ENCODE results near the gene LCLAT1.

LCLAT1 gene

DNA sequence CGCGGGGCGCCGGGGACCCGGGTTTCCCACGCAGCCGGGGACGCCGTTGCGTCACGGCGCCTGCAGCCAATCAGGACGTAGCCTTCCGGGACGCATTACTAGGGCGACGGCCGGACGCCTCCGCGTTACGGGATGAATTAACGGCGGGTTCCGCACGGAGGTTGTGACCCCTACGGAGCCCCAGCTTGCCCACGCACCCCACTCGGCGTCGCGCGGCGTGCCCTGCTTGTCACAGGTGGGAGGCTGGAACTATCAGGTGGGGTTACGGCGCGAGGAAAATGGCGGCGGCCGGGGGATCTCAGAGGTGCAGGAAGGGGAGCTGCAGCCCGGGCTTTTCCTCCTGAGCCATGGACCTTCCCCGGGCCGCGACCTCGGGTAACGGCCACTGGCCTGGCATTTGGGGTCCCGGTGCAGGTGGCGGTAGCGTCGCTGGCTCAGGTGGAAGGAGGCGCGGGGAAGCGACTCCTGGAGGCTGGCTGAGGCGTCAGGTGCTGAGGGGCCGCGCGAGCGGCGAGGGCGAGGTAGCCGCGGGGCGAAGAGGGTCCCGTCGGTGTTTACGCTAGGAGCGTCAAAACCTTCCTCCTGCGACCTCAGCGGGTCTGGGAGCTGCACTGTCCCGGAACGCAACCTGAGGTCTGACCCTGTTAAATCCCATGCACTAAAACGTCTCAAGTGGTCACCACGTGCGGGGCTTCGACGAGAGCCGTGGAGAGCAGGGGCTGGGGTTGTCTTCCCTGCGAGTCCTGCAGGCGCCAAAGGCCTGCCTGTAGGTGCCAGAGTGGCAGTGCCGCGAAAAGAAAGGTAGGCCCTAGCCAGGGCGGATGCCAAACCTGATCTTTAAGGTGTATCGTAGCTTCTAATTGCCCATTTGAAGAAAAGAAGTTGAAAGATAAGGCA is at the start of gene LCLAT1:
Gene LCLAT1, plus strand, starts transcription at position 98 of the 897 bp plus-strand sequence. CDS start 78,345 bp downstream, outside the sequence.
- DNase-seq, result peak; percentile 80 to 82

DNA sequence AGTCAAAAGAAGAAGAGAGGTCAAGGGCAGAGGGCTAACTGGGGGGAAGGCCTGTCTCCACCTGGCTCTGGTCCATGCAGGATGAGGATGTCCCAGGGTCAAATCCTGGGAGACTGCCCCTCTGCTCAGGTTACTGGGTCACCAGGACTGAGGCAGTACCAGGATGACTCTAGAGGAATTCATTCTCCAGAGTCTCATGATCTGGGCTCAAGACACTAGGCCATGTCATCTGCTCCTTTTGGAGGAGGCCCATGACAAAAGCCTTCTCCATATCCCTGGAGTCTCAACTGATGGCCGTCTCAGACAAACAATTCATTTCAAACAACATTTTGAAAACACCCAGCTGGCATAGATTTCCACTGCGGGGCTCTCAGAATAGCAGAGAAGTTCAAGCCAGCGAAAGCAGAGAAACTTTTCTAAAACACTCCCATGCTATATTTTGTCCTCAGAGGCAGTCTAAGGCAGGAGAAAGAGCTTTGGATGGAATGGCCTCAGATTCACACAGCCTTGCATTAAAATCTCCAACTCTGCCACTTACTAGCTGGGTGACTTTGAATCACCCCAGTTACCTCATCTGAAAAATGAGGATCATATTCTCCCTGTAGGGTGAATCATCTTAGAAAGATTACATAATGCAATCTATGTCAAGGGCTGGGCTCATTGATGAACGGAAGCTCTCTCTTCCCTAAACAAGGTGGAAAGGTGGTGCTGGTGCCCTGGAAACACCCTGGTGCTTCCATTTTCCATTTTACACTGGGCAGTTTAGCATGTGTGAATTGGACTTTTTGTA is 48.8 kb upstream of the LCLAT1 start:
- DNase-seq, result no peak

DNA sequence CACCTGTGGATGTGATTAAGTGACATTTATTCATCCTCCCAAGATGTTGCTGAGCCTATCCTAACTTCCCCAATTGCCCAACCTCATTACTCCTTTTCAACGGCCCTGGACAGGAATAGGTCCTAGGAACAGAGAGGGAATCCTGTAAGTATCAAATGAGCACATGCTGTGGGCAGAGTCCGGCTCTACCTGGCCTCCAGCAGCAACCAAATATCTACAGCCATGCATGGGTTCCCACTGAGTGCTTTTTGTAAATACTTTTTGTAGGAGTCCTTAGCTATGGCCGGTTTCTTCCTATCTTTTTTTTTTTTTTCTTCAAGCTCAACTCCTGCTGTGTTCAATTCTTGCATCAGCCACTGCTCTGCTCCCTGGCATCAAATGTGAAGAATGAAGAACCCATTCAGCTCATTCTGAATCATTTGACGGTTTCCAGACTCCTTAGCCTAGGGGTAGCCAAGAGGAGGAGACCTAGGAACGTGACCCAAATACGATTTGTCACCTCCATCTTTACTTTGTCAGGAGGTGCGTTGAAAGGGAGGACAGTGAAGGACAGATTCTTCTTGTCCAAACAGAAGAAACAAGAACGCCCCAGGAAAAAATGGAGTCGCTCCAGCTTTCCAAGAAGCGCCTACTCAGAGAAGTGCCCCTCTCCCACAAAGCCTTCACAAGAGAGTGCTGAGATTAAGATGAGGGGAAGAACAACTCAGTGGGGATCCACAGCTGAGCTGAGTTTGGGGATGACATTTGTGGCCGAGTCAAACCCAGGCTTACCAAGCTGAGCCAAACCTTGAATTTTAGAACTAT is 46.7 kb upstream of the LCLAT1 start:
- no peak for DNase-seq

DNA sequence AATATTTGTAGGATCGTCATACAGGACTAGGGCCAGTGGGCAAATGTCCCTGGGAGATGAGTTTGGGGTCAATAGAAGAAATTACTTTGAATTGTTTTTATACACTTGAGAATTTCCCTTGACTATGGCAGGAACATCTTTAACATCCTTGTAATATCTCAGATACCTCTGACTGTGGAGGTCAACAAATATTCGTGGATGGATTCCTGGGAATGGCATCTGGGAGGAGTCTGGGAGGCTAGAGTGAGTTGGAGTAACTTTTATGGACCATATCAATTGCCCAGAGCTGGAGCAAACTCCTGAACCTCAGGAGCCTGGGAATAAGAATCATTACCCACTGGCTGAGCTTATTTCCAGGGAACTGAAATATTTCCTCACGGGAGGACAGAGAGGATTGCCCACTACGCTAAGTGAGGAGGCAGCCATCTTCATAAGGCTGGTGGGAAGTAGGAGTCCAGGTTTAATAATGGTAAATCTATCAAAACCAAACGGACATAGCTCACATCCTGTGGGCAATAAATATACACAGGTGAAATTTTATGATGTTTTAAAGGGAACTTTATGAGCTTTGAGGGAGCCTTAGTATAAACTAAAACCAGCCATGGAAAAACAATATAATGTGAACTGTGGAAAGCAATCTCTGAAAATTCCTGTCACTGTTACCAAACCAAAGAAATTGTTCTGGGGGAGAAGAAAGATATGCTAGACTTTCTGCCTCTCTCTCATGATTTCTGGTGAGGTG is 44.4 kb upstream of the LCLAT1 start:
- DNase-seq, result no peak

DNA sequence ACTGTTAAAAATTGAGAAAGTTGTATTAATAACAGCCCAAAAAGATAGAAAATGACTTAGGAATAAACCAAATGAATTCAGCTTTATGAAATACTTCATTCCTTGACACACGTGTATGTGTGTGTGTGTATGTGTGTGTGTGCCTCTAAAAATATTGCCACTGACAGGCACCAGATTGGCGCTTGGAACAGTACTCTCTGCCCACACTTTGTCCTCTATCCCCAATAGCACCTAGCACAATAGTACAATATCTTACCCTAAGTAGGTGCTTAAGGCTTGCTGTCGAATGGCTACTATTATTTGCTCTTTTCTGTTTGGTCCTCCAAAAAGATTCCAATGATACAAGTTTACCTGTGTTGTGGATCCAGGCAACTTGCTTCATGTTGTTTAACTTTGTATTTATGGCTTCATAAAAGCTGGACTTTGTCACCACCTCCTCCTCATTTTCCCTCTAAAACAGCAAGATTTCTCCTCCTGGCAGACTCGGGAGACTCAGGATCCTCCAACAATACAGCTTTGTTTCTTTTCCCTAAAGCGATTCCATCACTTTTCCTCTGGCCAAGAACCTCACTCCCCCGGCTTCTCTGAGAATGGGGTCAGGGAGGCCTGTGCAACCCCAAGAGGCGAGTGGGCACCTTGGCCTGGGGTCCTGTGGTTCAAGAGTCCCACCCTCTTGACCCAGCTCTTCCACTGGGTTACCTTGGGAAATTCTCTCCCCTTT is 43.3 kb upstream of the LCLAT1 start:
- no peak for DNase-seq

DNA sequence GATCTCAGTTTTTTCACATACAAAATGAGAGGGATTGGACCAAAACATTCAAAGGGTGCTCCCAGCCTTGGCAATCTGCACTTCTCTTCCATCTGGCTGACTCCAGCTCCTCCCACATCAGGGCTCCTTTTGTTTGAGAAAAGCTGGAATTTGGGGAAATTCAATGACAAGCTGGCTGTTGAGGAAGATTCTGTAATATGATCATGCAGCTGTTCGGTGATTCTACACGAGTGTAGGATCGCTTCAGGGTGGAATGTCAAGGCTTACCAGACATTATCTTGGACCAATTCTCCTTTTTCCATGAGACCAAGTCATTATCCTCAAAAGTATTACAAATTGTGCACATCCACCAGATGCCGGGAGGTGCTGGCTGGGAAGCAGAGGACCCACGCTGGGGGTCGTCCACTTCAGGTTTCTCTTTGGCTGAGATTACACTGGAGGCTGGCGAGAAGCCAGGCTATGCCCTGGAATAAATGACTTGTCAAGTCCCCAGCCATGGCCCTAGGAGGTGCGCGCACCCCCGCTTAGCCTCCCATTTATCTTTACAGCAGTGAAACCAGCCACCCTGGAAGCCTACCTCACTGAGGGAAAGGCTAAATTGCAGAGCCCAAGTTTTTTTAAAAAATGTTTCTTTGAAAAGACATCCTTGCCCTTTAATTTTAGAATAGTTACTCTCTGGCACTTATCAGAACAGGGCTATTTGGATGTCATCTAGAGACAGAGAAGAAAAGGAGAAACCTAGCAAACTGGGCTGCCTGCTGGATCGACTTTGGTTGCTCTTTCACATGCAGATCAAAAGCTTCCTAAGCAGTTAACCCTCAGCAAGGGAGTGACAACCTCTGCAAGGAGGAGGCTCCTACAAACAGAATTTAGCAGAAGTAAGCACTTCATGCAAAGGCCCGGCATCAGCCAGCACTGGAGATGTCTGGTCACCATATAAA is 42.5 kb upstream of the LCLAT1 start:
- no peak for DNase-seq

DNA sequence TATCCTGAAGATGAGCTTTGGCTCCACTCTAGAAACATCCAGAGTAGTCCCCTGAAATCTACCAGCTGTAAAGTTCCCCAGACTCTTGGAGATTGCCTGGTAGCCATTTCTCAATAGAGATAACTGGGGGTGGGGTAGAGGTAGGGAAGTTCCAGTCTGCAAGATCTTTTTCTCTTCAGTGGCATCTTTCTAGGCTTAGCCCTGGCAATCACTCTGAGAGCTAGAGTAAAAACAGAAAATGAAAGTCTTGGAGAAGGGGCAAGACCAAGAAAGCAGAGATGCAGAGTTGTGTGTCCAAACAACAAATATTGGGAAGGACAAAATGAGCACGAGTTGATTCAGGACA is 41.8 kb upstream of the LCLAT1 start:
- DNase-seq, result no peak

DNA sequence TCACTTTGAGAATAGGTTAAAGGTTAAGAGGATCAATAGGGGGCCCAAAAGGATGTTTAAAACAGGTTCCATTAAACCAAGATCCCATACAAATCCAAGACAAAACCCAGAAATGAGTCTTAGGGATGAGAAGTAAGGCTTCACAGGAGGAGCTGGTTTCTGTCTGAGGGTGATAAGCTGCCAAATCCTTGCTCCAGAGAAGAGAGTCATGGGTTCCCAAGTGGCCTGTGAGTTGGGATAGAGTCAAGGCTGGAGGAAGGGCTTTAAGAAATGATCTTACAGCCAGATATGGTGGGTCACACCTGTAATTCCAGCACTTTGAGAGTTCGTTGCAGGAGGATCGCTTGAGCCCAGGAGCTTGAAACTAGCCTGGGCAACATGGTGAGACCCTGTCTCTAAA is 40.2 kb upstream of the LCLAT1 start:
- no peak for DNase-seq

DNA sequence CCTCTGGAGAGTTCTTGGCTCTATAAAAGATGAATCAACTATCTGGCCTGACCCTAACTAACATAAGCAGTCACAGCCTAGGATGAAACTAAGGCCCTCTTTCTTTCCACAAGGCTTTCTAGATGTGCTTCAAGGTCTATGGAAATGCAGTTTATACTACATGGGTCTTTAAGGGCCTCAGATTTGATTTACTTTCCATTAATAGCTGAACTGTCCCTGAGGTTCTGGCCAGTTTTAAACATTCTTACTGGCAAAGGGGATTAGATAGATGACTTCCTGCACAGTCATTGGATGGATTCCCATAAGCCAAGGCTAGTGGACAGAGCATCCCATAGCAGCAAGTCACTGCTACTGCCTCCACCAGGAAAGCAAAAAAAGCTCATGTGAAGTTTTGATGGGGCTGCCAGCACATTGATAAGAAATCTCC is 38.1 kb upstream of the LCLAT1 start:
- DNase-seq, result no peak

DNA sequence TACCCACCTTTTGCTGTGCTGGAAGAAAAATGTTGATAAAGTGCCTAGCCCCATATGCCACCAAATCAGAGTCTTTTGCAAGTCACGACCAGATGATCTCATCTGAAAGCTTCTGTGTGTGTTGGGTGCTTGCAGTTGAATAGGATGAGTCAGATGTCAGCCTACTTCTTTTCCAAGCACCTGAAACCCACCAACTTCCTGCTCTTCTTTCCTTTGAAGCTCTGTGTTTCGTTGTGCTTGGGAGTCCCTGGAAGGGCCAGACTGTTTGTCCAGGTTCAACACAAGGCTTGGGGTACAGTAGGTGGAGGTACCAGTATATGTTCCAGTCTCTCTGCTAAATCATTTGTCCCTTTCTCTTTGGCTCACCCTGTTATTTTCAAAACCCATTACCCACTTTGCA is 36.8 kb upstream of the LCLAT1 start:
- DNase-seq, result no peak

DNA sequence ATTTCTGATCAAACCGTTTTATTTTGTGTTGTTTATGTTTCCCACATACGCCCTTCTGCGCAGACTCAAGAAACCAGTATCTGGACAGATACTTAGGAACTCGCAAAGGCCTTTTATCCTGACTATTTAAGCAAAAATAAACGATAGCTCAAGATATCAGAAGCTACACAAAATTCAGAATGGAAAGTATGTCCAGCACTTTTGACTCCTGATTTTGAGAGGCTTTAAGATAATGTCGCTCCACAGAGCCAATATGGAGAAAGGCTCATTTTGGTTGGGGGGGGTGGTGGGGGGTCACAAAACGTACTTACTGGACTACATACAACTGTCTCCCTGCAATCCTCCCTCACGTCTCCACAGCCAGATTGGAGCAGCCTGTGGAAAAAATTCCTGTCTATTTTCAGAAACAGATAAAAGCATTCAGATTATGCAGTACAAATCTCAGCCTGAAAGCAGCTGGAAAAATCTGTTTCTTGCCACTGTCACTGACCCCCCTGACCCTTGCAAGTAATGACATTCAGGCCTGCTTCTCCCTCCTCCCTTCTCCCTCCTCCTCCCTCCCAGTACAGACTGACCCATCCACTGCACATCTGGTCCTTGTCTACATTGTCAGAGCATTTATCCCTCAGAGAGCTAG is 34.9 kb upstream of the LCLAT1 start:
- no peak for DNase-seq

DNA sequence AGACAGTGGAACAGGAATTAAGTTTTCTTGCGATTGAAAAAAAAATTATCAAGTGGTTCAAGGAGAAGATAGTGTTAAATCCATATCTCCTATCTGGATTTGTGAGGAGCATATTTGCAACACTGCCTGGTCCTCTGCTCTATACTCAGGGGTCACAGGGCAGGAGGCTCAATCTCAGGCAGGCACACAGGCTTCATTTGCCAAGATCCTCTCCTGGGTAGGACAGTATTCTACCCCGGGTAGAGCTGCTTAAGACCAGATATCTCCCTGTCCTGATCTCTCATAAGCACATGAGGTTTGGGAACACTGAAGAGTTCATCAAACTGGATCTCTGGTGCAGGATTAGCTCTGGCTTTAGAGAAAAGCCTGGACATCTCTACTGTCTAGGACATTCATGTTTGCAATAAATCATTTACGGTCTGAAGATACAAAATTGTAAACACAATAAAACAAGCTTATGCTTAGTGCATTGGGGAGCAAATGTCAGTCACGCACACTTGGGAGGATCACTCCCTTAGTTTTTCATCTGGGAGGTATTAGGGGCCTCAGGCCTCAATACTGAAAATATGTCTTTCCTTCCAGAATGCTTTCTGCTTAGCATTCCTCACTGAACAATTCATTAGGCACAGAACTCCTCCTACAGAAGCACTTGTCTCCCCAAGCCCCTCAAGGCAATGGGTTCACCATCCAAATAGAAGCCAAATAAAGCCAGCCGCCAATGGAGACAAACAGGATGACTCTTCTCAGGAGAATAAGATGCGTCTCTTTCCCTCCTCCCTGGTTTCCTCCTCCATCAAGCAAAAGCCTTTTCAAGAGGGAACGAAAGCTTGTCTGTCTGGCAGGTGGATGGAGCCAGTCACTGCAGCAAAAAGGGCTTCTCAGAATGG is 34.1 kb upstream of the LCLAT1 start:
- no peak for DNase-seq

DNA sequence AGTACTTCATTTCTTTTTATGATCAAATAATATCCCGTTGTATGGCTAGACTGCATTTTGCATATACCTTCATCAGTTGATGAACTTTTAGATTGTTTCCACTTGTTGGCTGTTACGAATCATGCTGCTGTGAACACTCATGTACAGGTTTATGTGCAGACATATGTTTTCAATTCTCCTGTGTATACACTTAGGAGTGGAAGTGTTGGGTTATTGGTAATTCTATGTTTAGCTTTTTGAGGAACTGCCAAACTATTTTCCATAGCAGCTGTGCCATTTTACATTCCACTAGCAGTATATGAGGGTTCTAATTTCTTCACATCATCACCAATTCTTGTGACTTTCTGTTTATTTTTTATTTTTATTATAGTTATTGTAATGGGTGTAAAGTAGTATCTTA is 32.1 kb upstream of the LCLAT1 start:
- DNase-seq, result no peak

DNA sequence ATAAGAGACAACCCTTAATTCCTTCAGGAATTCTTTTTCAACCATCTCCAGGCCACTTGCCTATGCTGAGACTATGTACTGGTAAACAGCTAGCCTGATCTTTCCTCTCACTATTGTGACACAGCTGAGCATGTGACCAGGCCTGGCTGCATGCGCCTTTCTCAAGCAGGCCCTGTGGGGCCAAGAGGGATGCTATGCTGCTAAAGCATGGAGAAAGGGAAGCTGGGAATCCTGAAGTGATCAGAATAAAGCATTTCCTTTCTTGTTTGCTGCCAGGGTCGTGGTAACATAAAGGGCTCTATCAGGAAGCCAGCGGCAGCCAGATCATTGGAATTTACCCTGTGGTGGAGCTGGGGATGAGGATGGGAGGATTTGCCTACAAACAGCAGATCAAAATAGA is 29.8 kb upstream of the LCLAT1 start:
- no peak for DNase-seq

DNA sequence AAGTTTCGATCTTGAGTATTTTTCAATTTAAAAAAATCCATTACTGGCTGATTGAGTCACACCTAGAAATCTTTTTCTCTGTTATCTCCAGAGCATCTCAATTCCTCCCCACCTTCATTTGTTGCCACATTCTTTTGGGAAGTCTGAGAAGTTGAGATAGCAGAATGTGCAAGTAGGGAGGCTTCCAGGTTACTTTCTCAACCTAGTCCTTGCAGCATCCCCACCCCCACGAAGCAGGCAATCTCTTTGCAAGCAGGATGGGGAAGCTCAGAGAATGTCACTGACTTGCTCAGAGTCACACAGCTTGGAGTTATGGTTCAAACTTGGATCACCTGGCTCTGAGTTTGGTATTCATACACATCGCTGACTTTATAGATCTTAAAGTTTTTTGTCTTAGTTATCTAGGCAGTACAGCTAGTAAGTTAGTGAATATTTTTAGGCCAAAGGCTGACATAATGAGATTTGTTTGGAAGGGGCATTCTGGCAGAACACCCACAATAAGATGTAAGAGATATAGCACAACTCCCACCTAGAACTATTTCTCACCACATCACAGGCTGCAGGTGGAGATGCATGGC is 25.9 kb upstream of the LCLAT1 start:
- DNase-seq, result no peak

DNA sequence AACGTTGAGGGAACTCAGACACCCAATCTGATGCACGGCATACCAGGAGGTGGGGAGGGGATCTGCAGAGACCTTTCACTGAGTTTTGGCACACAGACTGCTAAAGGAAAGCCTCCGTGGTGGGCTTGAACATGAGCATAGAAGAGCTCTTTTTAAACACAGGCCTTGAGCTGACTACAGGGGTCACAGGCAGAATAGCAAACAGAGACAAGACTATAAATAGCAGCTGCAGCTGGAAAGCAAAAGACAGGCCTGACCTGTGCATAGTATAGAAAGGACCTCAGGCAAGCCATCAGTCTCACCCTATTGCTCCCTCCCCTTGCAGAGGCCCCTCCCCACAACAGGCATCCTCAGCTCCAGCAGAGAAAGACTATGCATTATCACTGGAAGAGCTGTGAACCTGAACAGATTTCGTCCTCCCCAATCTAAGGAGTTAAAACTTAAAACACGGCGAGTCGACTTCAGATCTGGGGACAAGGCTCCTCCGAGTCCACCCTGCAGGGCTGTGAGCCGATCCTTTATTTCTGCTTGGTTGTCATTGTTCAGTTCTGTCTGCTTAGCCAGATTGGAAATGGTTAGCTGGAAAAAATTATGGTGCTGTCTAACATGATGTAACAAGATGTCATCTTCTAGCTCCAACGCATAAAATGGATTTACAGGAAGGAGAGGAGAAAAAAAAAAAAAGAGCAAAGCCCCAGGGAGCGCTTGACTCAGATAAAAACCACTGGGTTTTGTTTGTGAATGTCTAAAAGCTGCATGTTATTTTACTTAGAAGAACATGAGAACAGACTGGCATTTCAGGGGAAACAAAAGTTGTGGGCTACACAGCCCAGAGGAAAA is 25.2 kb upstream of the LCLAT1 start:
- no peak for DNase-seq

DNA sequence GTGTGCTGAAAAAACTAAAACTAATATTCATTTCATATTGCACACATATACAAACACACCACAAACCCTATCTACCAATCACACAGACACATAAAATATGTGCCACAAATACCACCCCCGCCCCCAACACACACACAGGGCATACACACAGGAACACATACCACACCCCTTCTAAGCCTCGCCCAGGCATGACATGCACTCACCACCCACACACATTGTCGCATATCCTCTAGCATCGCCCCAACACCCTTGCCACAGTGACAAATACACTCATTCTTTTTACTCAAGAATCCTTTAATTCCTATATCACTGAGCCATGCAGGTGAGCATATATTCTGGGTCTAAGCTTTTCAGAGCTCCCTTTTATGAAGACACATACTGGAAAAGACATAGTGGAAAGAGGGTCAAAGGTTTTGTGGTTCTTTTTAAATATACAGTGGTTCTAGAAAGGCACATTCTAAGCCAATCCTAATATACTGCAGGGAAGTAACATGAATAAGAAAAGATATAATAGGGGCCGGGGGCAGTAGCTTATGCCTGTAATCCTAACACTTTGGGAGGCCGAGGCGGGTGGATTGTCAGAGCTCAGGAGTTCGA is 24.5 kb upstream of the LCLAT1 start:
- peak; percentile 75 to 76 for DNase-seq
